ENCODE results near the gene SORCS2. TPM values are rescaled to one million over a fixed set of nuclear protein-coding genes. Genes with fewer than 3 reads are reported as not detected.

SORCS2 gene
- total RNA-seq, 1 donor from 2014 or later = 7.1 TPM

DNA sequence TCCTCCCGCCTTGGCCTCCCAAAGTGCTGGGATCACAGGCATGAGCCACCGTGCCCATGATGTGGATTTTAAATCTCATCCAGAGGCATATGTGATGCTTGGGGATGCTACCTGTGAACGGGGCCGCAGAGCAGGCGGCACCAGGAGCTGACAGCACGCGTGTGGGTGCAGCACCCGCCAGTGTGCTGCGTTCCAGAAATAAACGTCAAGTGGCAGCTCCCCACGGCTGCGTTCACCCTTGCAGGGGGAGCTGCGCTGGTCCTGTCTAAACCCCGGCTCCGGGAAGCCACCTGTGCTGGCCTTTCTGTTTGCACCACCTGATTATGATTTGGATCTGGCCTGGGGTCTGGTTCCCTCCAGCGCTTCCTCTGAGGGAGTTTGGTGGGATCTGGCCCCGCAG lies 77.8 kb downstream of the SORCS2 start:
- Mint-ChIP-seq H3K36me3 (no peaks in the 10 kb centered on the region), H3K4me1 (peaks cover 12% of the 10 kb centered on the region), H3K4me3 (no peak overlapping the region), H3K27me3 (ENCODE audit: low read depth) (peaks cover 47% of the 10 kb centered on the region), H3K27ac (no peak overlapping the region), H3K9me3 (peaks cover 13% of the 10 kb centered on the region)
- no peak for DNase-seq (ENCODE audit: low spot score in 2 of 2, unreplicated experiment in 2 of 2)
- TF ChIP-seq, protein P1, sequence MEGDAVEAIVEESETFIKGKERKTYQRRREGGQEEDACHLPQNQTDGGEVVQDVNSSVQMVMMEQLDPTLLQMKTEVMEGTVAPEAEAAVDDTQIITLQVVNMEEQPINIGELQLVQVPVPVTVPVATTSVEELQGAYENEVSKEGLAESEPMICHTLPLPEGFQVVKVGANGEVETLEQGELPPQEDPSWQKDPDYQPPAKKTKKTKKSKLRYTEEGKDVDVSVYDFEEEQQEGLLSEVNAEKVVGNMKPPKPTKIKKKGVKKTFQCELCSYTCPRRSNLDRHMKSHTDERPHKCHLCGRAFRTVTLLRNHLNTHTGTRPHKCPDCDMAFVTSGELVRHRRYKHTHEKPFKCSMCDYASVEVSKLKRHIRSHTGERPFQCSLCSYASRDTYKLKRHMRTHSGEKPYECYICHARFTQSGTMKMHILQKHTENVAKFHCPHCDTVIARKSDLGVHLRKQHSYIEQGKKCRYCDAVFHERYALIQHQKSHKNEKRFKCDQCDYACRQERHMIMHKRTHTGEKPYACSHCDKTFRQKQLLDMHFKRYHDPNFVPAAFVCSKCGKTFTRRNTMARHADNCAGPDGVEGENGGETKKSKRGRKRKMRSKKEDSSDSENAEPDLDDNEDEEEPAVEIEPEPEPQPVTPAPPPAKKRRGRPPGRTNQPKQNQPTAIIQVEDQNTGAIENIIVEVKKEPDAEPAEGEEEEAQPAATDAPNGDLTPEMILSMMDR (IDR thresholded peaks at IDR 0.05; ENCODE audit: unreplicated experiment) = no peak

DNA sequence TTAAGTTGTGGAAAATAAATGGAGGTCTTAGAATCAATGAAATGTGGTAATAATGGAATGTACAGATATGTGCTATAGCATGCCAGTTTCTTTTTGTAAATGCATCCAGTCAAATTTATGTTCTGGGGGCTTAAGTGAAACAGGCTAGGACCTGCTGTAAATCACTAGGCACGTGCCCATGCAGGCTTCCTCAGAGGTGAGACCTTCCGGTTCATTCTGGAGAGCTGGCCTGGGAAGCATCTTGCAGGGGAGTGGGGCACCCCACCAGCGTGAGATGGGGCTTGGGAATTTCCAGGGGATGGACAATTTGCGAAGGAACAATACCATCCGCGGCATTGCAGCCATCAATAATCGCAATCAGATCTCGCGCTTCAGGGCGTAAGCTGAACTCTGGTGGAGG lies 80.1 kb downstream of the SORCS2 start:
- Mint-ChIP-seq H3K9me3 (peaks cover 13% of the 10 kb centered on the region), H3K27me3 (ENCODE audit: low read depth) (peaks cover 46% of the 10 kb centered on the region), H3K4me1 (peaks cover 22% of the 10 kb centered on the region), H3K36me3 (no peaks in the 10 kb centered on the region), H3K4me3 (no peak overlapping the region), H3K27ac (no peak overlapping the region)
- TF ChIP-seq, protein P1 (IDR thresholded peaks at IDR 0.05; ENCODE audit: unreplicated experiment) = no peak
- DNase-seq (ENCODE audit: low spot score in 2 of 2, unreplicated experiment in 2 of 2) = no peak

DNA sequence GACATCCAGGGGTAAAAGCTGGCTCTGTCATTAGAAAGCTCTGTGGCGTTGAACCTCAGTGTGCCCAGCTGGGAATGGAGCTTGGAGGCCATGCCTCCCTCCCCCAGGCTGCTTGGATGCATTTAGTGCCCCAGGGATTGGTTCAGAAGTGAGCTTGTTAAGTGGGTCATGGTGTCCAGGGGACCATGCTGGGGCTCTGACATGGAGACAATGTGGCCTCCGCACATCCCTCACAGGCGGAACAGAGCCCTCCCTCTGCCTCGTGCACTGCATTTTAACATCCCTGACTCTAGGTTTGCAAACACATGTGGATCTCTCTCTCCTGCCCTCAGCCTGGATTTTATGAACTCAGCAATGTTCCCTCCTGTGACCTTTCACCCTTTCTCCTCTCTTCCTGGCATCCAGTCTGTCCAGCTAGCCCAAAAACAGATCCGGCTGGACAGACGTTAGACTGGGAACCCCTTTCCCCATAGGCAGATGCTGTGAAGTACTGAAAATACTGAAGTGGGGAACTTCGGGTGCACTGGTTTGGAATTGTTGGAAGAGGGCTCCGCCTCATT lies 81.5 kb downstream of the SORCS2 start:
- DNase-seq (ENCODE audit: low spot score in 2 of 2, unreplicated experiment in 2 of 2) = no peak
- Mint-ChIP-seq H3K4me1 (peaks cover 24% of the 10 kb centered on the region), H3K36me3 (no peaks in the 10 kb centered on the region), H3K9me3 (peaks cover 13% of the 10 kb centered on the region), H3K4me3 (no peak overlapping the region), H3K27me3 (ENCODE audit: low read depth) (peaks cover 43% of the 10 kb centered on the region), H3K27ac (no peak overlapping the region)
- TF ChIP-seq, protein P1 (IDR thresholded peaks at IDR 0.05; ENCODE audit: unreplicated experiment) = no peak

DNA sequence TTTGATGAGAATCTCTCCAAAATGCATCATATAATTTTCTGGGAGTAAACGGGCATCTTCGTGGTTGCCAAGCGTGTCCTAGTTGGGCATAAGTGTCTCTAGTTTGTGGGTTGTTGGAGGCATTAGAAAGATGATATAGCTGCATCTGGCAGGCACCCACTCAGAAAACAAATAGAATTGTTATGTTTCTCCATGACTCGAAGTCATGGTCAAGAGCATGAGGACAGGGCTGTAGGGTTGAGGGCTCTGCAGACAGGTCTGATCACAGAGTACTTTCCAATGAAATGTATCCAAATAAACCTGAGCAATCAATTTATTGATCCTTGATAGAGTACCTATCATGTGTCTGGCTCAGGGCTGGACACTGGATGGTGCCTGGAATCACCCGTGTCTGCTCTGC lies 82.7 kb downstream of the SORCS2 start:
- Mint-ChIP-seq H3K4me3 (no peak overlapping the region), H3K27ac (no peak overlapping the region), H3K36me3 (no peaks in the 10 kb centered on the region), H3K4me1 (peaks cover 24% of the 10 kb centered on the region), H3K27me3 (ENCODE audit: low read depth) (peaks cover 55% of the 10 kb centered on the region), H3K9me3 (peaks cover 13% of the 10 kb centered on the region)
- TF ChIP-seq, protein P1 (IDR thresholded peaks at IDR 0.05; ENCODE audit: unreplicated experiment) = no peak
- DNase-seq (ENCODE audit: low spot score in 2 of 2, unreplicated experiment in 2 of 2) = no peak

DNA sequence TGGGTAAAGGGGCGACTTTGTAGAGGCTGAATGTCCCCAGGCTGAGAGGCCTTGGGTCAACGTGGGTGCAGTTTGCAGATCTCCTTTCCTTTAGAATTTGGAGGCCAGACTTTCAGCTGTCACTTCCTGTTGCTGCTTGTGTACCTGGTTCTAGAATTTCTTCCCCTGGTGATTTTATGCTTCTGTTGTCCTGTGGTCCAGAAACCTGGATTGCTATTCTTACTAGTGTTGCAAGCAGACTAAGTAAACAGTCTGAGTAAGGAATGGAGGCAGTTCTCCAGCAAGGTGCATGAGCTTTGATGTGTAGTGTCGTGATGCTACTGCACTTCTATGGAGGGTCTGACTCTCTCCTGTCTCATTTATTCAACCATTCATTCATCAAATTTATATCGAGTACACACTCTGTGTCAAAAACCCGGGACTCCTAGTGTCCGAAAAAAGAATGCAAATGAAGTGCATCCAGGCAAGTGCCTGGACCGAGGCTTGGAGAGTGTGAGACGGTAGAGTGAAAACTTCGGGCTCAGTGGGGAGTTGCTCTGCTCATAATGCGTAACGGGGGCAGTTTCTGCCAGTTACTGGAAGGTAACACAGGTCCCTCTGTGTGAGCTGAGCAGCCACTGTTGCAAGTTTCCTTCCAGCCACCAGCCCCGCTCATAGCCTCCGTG lies 83.3 kb downstream of the SORCS2 start:
- no peak overlapping the region for H3K27ac Mint-ChIP-seq
- H3K36me3 Mint-ChIP-seq = no peaks in the 10 kb centered on the region
- no peak for DNase-seq (ENCODE audit: low spot score in 2 of 2, unreplicated experiment in 2 of 2)
- peaks cover 26% of the 10 kb centered on the region for H3K4me1 Mint-ChIP-seq
- H3K4me3 Mint-ChIP-seq = no peak overlapping the region
- H3K27me3 Mint-ChIP-seq (ENCODE audit: low read depth) = peaks cover 59% of the 10 kb centered on the region
- H3K9me3 Mint-ChIP-seq = peaks cover 13% of the 10 kb centered on the region
- TF ChIP-seq, protein P1 (IDR thresholded peaks at IDR 0.05; ENCODE audit: unreplicated experiment) = no peak

Data from mesothelial cell of epicardium (in vitro differentiated cells).